Measurements from ENCODE around the gene CKAP5. TPM values are rescaled to one million over a fixed set of nuclear protein-coding genes. Genes with fewer than 3 reads are reported as not detected.

CKAP5 gene
- total and polyA plus RNA-seq, 4 donors, result 12.0 to 64.5 (median 39.0) TPM

GRCh38 chr11:46845440-46845739 is 690 bp downstream of the CKAP5 start:
- Histone ChIP-seq H3K4me1 (ENCODE audit: control insufficient read depth in 1 of 2, insufficient read depth in 2 of 2, low read length in 2 of 2) (no peaks in the 10 kb centered on the region), H3K36me3 (ENCODE audit: control insufficient read depth in 1 of 2, insufficient read depth in 2 of 2, low read length in 1 of 2) (no peaks in the 10 kb centered on the region), H3K27me3 (ENCODE audit: control insufficient read depth in 1 of 2, insufficient read depth in 2 of 2, low read length in 1 of 2) (no peaks in the 10 kb centered on the region), H3K27ac (ENCODE audit: low read depth in 1 of 2, low read length in 2 of 2) (no peak overlapping the region), H3K4me3 (ENCODE audit: low read length in 2 of 2) (peak overlapping the region; percentile 84 to 97), H3K9me3 (ENCODE audit: control insufficient read depth, low read length) (no peaks in the 10 kb centered on the region)
- intact Hi-C loops (cut with DNase I), result no loop called here
- 0% methylated on average over 12 of the region's 12 CpGs for WGBS, 2 donors
- no peak for DNase-seq
- ATAC-seq (ENCODE audit: low FRiP score), result no peak

- intact Hi-C loops (cut with DNase I), result no loop called here
- Histone ChIP-seq H3K27me3 (ENCODE audit: control insufficient read depth in 1 of 2, insufficient read depth in 2 of 2, low read length in 1 of 2) (no peaks in the 10 kb centered on the region), H3K36me3 (ENCODE audit: control insufficient read depth in 1 of 2, insufficient read depth in 2 of 2, low read length in 1 of 2) (no peaks in the 10 kb centered on the region), H3K9me3 (ENCODE audit: control insufficient read depth, low read length) (no peaks in the 10 kb centered on the region), H3K4me1 (ENCODE audit: control insufficient read depth in 1 of 2, insufficient read depth in 2 of 2, low read length in 2 of 2) (peaks cover 0 to 3% of the 10 kb centered on the region in 2 donors), H3K27ac (ENCODE audit: low read depth in 1 of 2, low read length in 2 of 2) (no peak overlapping the region), H3K4me3 (ENCODE audit: low read length in 2 of 2) (no peak overlapping the region)
- no peak for ATAC-seq (ENCODE audit: low FRiP score)
- DNase-seq, result no peak
These were observed 6.0 kb downstream of the CKAP5 start for GRCh38 chr11:46840116-46840515.

GRCh38 chr11:46838501-46838900 is 7.6 kb downstream of the CKAP5 start:
- Histone ChIP-seq H3K4me1 (ENCODE audit: control insufficient read depth in 1 of 2, insufficient read depth in 2 of 2, low read length in 2 of 2) (peaks cover 0 to 3% of the 10 kb centered on the region in 2 donors), H3K9me3 (ENCODE audit: control insufficient read depth, low read length) (no peaks in the 10 kb centered on the region), H3K27ac (ENCODE audit: low read depth in 1 of 2, low read length in 2 of 2) (no peak overlapping the region), H3K4me3 (ENCODE audit: low read length in 2 of 2) (no peak overlapping the region), H3K36me3 (ENCODE audit: control insufficient read depth in 1 of 2, insufficient read depth in 2 of 2, low read length in 1 of 2) (no peaks in the 10 kb centered on the region), H3K27me3 (ENCODE audit: control insufficient read depth in 1 of 2, insufficient read depth in 2 of 2, low read length in 1 of 2) (no peaks in the 10 kb centered on the region)
- no peak for ATAC-seq (ENCODE audit: low FRiP score)
- intact Hi-C loops (cut with DNase I), result no loop called here
- WGBS, 2 donors, result 93 to 94% methylated on average over 5 to 6 of the region's 6 CpGs
- no peak for DNase-seq

GRCh38 chr11:46837860-46838259 is 8.2 kb downstream of the CKAP5 start:
- Histone ChIP-seq H3K4me1 (ENCODE audit: control insufficient read depth in 1 of 2, insufficient read depth in 2 of 2, low read length in 2 of 2) (peaks cover 0 to 3% of the 10 kb centered on the region in 2 donors), H3K36me3 (ENCODE audit: control insufficient read depth in 1 of 2, insufficient read depth in 2 of 2, low read length in 1 of 2) (peaks cover 0 to 3% of the 10 kb centered on the region in 2 donors), H3K27me3 (ENCODE audit: control insufficient read depth in 1 of 2, insufficient read depth in 2 of 2, low read length in 1 of 2) (no peaks in the 10 kb centered on the region), H3K4me3 (ENCODE audit: low read length in 2 of 2) (no peak overlapping the region), H3K27ac (ENCODE audit: low read depth in 1 of 2, low read length in 2 of 2) (no peak overlapping the region), H3K9me3 (ENCODE audit: control insufficient read depth, low read length) (no peaks in the 10 kb centered on the region)
- intact Hi-C loops (cut with DNase I), result no loop called here
- ATAC-seq (ENCODE audit: low FRiP score) (no peak), DNase-seq (no peak)

GRCh38 chr11:46836870-46837269 is 9.2 kb downstream of the CKAP5 start:
- Histone ChIP-seq H3K4me1 (ENCODE audit: control insufficient read depth in 1 of 2, insufficient read depth in 2 of 2, low read length in 2 of 2) (peaks cover 0 to 3% of the 10 kb centered on the region in 2 donors), H3K4me3 (ENCODE audit: low read length in 2 of 2) (no peak overlapping the region), H3K27ac (ENCODE audit: low read depth in 1 of 2, low read length in 2 of 2) (no peak overlapping the region), H3K9me3 (ENCODE audit: control insufficient read depth, low read length) (no peaks in the 10 kb centered on the region), H3K36me3 (ENCODE audit: control insufficient read depth in 1 of 2, insufficient read depth in 2 of 2, low read length in 1 of 2) (peaks cover 0 to 3% of the 10 kb centered on the region in 2 donors), H3K27me3 (ENCODE audit: control insufficient read depth in 1 of 2, insufficient read depth in 2 of 2, low read length in 1 of 2) (no peaks in the 10 kb centered on the region)
- DNase-seq, result no peak
- ATAC-seq (ENCODE audit: low FRiP score), result no peak
- intact Hi-C loops (cut with DNase I), result no loop called here

- Histone ChIP-seq H3K9me3 (ENCODE audit: control insufficient read depth, low read length) (no peaks in the 10 kb centered on the region), H3K4me1 (ENCODE audit: control insufficient read depth in 1 of 2, insufficient read depth in 2 of 2, low read length in 2 of 2) (peaks cover 0 to 3% of the 10 kb centered on the region in 2 donors), H3K36me3 (ENCODE audit: control insufficient read depth in 1 of 2, insufficient read depth in 2 of 2, low read length in 1 of 2) (peaks cover 0 to 3% of the 10 kb centered on the region in 2 donors), H3K4me3 (ENCODE audit: low read length in 2 of 2) (no peak overlapping the region), H3K27ac (ENCODE audit: low read depth in 1 of 2, low read length in 2 of 2) (no peak overlapping the region), H3K27me3 (ENCODE audit: control insufficient read depth in 1 of 2, insufficient read depth in 2 of 2, low read length in 1 of 2) (no peaks in the 10 kb centered on the region)
- DNase-seq (no peak), ATAC-seq (ENCODE audit: low FRiP score) (no peak)
- WGBS, 2 donors, result 91 to 97% methylated on average over 1 of the region's 1 CpG
- intact Hi-C loops (cut with DNase I), result no loop called here
These were observed 9.6 kb downstream of the CKAP5 start for GRCh38 chr11:46836431-46836830.

GRCh38 chr11:46835897-46836296 is 10.2 kb downstream of the CKAP5 start:
- 64% methylated on average over 3 of the region's 3 CpGs for WGBS, 2 donors
- Histone ChIP-seq H3K4me3 (ENCODE audit: low read length in 2 of 2) (no peak overlapping the region), H3K27me3 (ENCODE audit: control insufficient read depth in 1 of 2, insufficient read depth in 2 of 2, low read length in 1 of 2) (no peaks in the 10 kb centered on the region), H3K9me3 (ENCODE audit: control insufficient read depth, low read length) (no peaks in the 10 kb centered on the region), H3K27ac (ENCODE audit: low read depth in 1 of 2, low read length in 2 of 2) (no peak overlapping the region), H3K4me1 (ENCODE audit: control insufficient read depth in 1 of 2, insufficient read depth in 2 of 2, low read length in 2 of 2) (peaks cover 0 to 3% of the 10 kb centered on the region in 2 donors), H3K36me3 (ENCODE audit: control insufficient read depth in 1 of 2, insufficient read depth in 2 of 2, low read length in 1 of 2) (peaks cover 0 to 3% of the 10 kb centered on the region in 2 donors)
- ATAC-seq (ENCODE audit: low FRiP score), result no peak
- DNase-seq, result no peak
- intact Hi-C loops (cut with DNase I), result no loop called here

GRCh38 chr11:46834821-46835220 is 11.3 kb downstream of the CKAP5 start:
- no peak overlapping the region for H3K27ac ChIP-seq (ENCODE audit: low read depth in 1 of 2, low read length in 2 of 2)
- H3K4me1 ChIP-seq (ENCODE audit: control insufficient read depth in 1 of 2, insufficient read depth in 2 of 2, low read length in 2 of 2), result peaks cover 0 to 3% of the 10 kb centered on the region in 2 donors
- no peak overlapping the region for H3K4me3 ChIP-seq (ENCODE audit: low read length in 2 of 2)
- peaks cover 0 to 3% of the 10 kb centered on the region in 2 donors for H3K36me3 ChIP-seq (ENCODE audit: control insufficient read depth in 1 of 2, insufficient read depth in 2 of 2, low read length in 1 of 2)
- no peaks in the 10 kb centered on the region for H3K27me3 ChIP-seq (ENCODE audit: control insufficient read depth in 1 of 2, insufficient read depth in 2 of 2, low read length in 1 of 2)
- WGBS, 2 donors, result 84 to 88% methylated on average over 4 of the region's 4 CpGs
- intact Hi-C loops (cut with DNase I), result no loop called here
- DNase-seq, result no peak
- H3K9me3 ChIP-seq (ENCODE audit: control insufficient read depth, low read length), result no peaks in the 10 kb centered on the region
- ATAC-seq (ENCODE audit: low FRiP score), result no peak

- DNase-seq (no peak), ATAC-seq (ENCODE audit: low FRiP score) (no peak)
- H3K36me3 ChIP-seq (ENCODE audit: control insufficient read depth in 1 of 2, insufficient read depth in 2 of 2, low read length in 1 of 2), result peaks cover 0 to 3% of the 10 kb centered on the region in 2 donors
- no peaks in the 10 kb centered on the region for H3K27me3 ChIP-seq (ENCODE audit: control insufficient read depth in 1 of 2, insufficient read depth in 2 of 2, low read length in 1 of 2)
- no peaks in the 10 kb centered on the region for H3K4me1 ChIP-seq (ENCODE audit: control insufficient read depth in 1 of 2, insufficient read depth in 2 of 2, low read length in 2 of 2)
- intact Hi-C loops (cut with DNase I), result no loop called here
- no peaks in the 10 kb centered on the region for H3K9me3 ChIP-seq (ENCODE audit: control insufficient read depth, low read length)
- H3K27ac ChIP-seq (ENCODE audit: low read depth in 1 of 2, low read length in 2 of 2), result no peak overlapping the region
- 85% methylated on average over 5 of the region's 5 CpGs for WGBS, 2 donors
- H3K4me3 ChIP-seq (ENCODE audit: low read length in 2 of 2), result no peak overlapping the region
These were observed 13.4 kb downstream of the CKAP5 start for GRCh38 chr11:46832511-46833214.

All from aorta (tissue), 5 donors.